Measurements from ENCODE around the gene SH3RF2.
"Not testable (repeated sequence)": the region's sequence is repeated elsewhere in the genome, so short reads cannot be mapped to it uniquely, and the experiment has no call there.

Gene SH3RF2

GRCh38 chr5:145981589-145982571 lies 45.5 kb downstream of the SH3RF2 start:
- DNase-seq = no peak

GRCh38 chr5:145982572-145983318 lies 46.4 kb downstream of the SH3RF2 start:
- DNase-seq = no peak

- no peak for DNase-seq
Measured at GRCh38 chr5:145983446-145983845, 47.1 kb downstream of the SH3RF2 start.

- no peak for DNase-seq
Measured at GRCh38 chr5:145984072-145984471, 47.7 kb downstream of the SH3RF2 start.

GRCh38 chr5:145987856-145988255 lies 51.5 kb downstream of the SH3RF2 start:
- DNase-seq = no peak

- no peak for DNase-seq
Measured at GRCh38 chr5:145988993-145989392, 52.6 kb downstream of the SH3RF2 start.

GRCh38 chr5:145989428-145989827 lies 53.0 kb downstream of the SH3RF2 start:
- no peak for DNase-seq

- no peak for DNase-seq
Measured at GRCh38 chr5:145990170-145990569, 53.8 kb downstream of the SH3RF2 start.

GRCh38 chr5:145991044-145991575 lies 54.7 kb downstream of the SH3RF2 start:
- no peak for DNase-seq

GRCh38 chr5:145993538-145993937 lies 57.2 kb downstream of the SH3RF2 start:
- DNase-seq = not testable (repeated sequence)

GRCh38 chr5:145996135-145996534 lies 59.8 kb downstream of the SH3RF2 start:
- no peak for DNase-seq

GRCh38 chr5:145999208-145999607 lies 62.8 kb downstream of the SH3RF2 start:
- DNase-seq = no peak

- DNase-seq = no peak
Measured at GRCh38 chr5:146000072-146000471, 63.7 kb downstream of the SH3RF2 start.

GRCh38 chr5:146001544-146002190 lies 65.3 kb downstream of the SH3RF2 start:
- no peak for DNase-seq

GRCh38 chr5:146002491-146002890 lies 66.1 kb downstream of the SH3RF2 start:
- no peak for DNase-seq

GRCh38 chr5:146003852-146004251 lies 67.5 kb downstream of the SH3RF2 start:
- no peak for DNase-seq

- no peak for DNase-seq
Measured at GRCh38 chr5:146005264-146005663, 68.9 kb downstream of the SH3RF2 start.

GRCh38 chr5:146005723-146006122 lies 69.3 kb downstream of the SH3RF2 start:
- no peak for DNase-seq

GRCh38 chr5:146006470-146007190 lies 70.3 kb downstream of the SH3RF2 start:
- DNase-seq = no peak

GRCh38 chr5:146007270-146007669 lies 70.9 kb downstream of the SH3RF2 start:
- no peak for DNase-seq

- DNase-seq = no peak
Measured at GRCh38 chr5:146007989-146008388, 71.6 kb downstream of the SH3RF2 start.

- no peak for DNase-seq
Measured at GRCh38 chr5:146009020-146009419, 72.6 kb downstream of the SH3RF2 start.

Measured in activated CD4-positive, alpha-beta T cell treated with anti-CD3 and anti-CD28 coated beads for 1 hour (primary cell).